ENCODE data around the gene TCEA2.

DNA sequence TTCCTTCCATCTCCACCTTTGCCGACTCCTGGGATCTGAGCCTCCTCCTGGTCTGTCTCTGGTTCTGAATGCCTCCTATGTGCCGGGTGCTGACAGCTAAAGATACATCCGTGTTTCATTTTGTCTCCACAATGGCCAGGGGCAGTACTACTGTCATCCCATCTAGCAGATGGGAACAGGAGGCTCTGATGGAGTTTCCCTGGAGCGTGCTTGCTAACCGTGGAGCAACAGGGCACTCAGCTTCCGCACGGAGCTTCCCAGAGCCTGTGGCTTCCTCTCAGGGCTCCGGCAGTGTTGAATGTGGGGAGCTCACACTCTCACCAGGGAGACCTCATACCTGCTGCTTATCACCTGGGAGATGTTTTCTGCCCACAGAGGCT lies 56.3 kb downstream of the TCEA2 start:
- TF ChIP-seq GATA2 (IDR thresholded peaks at IDR 0.05; ENCODE audit: low read depth, low read length): no peak
- TF ChIP-seq GATA3 (IDR thresholded peaks at IDR 0.05; ENCODE audit: low read depth, low read length): no peak
